ENCODE results near the gene NBEA.

The NBEA gene

DNA sequence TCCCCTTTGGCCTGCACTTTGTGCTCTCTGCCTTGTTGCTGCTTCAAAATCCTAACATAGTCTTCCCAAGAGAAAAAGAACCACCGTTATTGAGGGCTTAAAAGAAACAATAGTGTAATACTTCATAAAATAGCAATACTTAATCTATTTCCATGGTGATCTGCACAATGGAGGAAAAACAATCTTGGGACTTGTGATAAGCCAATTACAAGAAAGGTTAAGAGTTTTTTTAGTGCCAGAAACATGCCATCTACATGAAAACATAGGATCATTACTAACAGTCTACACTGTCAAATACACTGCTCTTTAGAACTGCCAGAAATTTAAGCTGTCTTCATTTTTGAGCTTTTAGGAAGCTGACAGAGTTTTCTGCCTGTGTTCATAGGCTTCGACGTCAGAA, 588.5 kb downstream of the NBEA start:
- DNase-seq (ENCODE audit: low read depth, low spot score), result no peak
- H3K27ac ChIP-seq, result no peak overlapping the region

DNA sequence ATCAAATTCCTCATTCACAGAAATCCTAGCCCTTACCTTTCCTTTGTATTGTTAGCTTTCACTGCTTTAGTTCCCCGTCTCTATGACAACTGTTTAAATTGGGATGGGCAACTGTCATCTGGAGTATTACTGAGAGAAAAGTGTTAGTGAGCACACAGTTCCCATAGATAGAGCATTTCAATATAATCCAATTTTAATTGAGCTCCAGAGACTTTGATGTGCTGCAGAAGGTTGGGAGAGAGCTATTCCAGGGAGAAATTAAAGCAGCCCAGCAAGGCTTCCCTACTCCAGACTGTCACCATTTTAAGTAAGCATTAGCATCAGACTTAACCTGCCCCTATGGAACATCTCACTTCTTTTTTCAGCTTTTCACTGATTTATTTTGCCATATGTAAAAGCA, 589.5 kb downstream of the NBEA start:
- DNase-seq (ENCODE audit: low read depth, low spot score), result no peak
- no peak overlapping the region for H3K27ac ChIP-seq

DNA sequence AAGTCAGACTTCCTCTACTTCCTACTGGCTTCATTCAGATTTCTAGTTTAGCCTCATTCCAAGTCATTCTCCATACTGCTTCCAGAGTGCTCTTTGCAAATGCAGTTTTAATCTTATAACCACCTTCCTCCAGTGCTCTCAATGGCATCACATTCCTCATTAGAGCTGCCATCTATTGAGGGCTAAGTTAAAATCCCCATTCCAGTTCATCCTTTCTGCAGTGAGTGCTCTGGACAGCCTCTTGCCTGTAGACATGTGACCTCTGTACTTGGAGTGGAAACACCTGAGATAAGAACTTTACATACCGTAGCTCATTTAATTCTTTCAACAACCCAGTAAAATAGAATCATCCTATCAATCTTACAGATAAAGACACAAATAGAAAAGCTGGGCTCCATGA, 592.3 kb downstream of the NBEA start:
- H3K27ac ChIP-seq, result no peak overlapping the region
- DNase-seq (ENCODE audit: low read depth, low spot score), result no peak

DNA sequence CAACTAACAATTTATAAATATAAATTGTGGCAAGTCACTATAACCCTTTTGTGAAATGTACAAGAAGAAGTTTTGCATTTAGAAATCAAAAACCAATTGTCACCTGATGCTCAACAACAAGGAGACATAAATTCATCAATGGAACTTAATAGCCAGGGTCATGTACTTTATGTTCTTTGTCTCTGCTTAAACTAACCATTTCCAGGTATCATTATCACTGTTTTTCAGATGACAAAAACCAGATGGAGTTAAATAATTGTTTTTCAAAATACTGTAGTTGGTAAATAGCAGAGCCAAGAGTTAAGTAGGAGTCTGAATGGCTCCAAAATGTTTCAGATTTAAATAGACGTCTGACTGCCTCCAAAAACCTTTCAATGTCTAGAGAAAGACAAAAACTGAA, 606.7 kb downstream of the NBEA start:
- DNase-seq (ENCODE audit: low read depth, low spot score), result no peak
- H3K27ac ChIP-seq, result peak overlapping the region; percentile 28

DNA sequence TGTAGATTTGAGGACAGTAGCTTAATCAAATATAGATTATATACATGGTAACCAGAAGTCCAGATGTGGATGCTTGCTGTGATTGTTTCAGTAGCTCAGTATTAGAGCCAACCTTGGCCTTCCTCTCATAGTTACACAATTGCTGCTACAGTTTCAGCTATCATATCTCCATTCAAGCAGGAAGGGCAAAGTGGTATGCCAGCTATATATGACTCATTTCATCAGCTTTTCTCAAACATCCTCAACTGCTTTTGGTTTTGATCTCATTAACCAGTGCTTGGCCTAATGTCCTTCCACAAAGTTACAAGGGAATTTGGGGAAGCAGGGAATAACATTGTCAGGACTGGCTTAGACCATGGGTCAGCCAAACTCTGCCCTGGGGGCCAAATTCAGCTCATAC, 607.4 kb downstream of the NBEA start:
- H3K27ac ChIP-seq, result peak overlapping the region; percentile 28
- peak; percentile 20 for DNase-seq (ENCODE audit: low read depth, low spot score)

DNA sequence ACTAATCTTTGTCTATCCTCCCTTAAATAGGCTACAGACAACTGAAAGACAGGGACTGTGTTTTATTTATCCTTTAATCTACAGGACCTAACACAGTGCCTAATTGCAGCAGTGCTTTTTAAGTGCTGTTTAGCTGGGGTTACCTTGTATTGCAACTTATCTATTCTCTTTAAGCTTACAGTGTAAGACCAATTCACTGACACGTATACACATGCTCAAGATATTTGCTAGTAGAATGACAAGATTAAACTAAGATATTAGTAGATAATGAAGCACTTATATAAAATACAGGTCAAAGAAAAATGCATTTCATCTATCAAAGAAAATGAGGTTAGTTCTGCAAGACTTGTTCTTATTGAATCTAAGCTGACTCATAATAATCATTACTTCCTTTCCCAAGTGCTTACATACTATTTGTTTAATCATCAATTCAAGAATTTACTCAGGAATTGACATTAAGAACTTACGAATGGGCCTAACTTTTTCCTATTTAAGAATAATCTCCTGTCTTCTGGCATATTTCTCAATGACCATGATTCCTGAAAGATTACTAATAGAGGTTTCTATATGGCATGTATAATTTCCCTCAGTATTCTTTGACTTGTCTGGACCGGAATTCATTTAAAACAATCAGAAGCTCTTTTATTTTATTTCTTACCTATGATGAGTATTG, 610.2 kb downstream of the NBEA start:
- H3K27ac ChIP-seq, result peak overlapping the region; percentile 81
- peak; percentile 29 for DNase-seq (ENCODE audit: low read depth, low spot score)

DNA sequence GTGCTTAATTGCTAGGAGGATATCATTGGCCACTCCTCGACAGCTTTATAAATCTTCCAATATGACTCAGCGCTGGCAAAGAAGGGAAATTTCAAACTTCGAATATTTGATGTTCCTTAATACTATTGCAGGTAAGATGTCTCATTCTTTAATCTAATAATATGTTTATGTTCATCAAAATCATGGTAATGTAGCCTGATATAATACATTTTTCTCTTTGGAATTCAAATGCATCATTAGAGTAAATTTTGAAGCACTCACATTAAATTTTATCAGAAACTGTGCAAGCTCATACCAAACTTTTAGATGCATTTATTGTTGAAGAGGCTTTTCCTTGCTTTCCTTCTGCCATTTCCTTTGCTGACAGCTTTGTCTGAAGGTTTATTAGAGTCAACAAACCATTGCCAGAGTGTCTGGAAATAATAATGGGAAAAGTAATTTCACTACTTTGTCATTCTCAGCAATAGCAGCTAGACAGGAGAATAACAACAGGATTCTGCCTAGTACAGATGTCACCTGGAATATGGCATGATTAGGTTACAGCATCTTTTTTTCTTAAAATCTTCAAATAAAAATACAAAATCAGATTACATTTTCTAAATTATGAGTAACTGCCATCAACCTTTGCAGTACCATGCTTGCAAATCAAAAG, 613.0 kb downstream of the NBEA start:
- H3K27ac ChIP-seq, result no peak overlapping the region
- no peak for DNase-seq (ENCODE audit: low read depth, low spot score)

DNA sequence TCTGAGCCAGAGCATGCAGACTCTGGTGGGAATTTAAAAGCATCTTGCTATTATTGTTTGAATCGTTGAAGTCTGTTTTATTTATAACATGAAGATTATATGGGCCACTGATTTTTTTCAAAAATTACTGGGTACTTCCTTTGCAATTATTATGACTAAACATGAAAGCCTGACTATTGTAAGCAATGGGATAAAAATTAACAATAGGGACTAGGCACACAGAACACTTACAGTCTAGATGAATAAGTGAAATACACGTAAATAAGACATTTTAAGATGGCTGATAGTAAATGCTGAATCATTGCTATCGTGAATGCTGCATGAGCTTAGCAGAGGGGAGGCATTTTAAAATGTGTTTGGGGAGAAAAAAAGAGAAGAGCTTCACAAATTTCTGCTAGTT, 615.4 kb downstream of the NBEA start:
- no peak for DNase-seq (ENCODE audit: low read depth, low spot score)
- H3K27ac ChIP-seq, result no peak overlapping the region

DNA sequence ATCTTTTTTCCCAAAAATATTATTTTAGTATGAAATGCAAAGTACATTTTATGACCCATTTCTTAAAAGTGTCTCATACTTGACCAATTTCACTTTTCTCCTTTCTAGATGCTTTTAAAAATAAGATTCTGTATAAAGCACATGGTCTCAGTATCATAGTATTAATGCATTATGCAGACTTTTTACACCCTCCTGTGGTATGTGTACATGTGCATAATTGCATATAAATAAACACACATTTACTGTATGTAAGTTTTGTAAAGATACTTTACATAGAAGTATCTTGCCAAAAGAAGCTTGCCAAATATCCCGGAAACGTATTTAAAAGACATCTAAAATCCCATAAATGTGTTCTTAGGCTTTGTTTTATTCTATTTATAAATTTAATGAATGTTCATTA, 619.5 kb downstream of the NBEA start:
- no peak for DNase-seq (ENCODE audit: low read depth, low spot score)

DNA sequence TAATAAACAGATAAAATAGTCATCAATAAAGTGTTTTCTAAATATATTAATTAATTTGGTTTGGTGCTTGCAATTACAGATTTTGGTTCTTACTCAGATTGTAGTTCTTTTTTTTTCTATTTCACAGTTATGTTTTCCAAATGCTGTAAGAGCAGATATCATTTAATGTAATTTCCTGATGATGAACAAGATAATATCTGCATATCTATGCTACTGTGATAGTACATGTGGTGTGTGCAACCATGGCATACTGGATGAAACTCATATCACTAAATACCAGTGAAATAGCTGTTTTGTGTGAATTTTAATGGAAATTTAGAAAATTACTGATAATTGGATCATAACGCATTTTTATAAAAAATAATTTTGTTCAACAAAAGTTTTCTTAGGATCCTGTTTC, 623.2 kb downstream of the NBEA start:
- no peak for DNase-seq (ENCODE audit: low read depth, low spot score)
- H3K27ac ChIP-seq, result no peak overlapping the region

More for the DNA sequence above, 619.5 kb downstream of the NBEA start:
- H3K27ac ChIP-seq, result no peak overlapping the region

DNA sequence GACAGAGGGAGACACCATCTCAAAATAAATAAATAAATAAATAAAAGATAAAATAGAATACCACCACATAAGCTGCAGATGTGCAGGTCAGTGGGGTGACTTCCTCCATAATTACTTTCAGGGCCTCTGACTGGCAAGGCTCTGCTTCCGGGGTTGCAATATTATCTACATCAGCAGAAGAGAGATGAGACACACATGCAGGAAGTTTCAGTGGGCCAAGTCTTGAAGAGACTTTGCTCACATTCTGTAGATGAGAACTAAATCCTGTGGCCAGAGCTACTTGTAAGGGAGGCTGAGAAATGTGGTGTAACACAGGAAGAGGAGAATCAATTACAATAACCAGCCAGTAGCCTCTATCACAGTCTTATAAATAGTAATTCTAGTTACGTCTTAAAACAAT, 624.3 kb downstream of the NBEA start:
- H3K27ac ChIP-seq, result no peak overlapping the region
- no peak for DNase-seq (ENCODE audit: low read depth, low spot score)

DNA sequence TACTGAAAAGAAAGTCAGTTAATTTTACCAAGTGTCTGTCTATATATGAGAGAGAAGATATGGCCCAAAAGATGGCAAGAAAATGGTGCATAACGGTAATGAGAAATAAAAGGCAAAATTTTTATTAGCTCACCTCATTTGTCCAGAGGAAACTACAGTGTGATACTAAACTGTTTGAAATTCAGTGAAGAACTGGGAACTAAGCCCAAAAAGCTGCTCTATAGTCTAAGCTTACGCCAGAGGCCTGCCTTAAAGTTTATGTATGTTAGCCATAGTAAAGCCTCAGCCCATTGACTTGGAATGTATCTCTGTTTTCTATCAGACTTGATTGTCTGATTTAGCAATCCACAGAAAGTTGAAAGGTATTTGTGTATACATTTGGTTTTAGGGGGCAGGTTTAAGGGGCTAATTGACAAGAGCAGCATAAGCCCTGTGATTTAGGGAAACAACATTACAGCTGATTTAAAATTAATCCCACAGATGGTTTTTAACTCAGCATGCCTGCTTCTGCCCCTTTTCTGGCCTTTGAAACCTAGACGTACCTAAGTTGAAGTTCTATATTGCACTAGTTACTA, 625.4 kb downstream of the NBEA start:
- no peak for DNase-seq (ENCODE audit: low read depth, low spot score)

DNA sequence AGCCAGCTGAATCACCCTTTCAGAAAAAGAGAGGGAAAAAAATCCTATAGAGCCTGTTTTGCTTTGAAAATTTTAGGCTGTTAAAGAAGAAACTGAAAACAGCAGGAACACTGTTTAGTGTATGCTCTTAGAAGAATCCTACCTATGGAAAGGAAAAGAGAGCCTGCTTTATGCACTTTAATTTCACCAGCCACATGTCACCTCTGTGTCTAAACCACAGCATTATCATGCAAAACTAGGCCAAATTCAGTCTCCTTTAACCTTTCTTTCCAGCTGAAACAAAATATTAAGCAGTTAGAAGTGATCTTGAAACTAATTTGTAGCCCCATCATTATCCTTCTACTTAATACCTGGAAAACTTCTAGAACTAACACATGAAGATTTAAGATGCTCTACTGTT, 631.6 kb downstream of the NBEA start:
- H3K27ac ChIP-seq, result no peak overlapping the region

More for the DNA sequence above, 625.4 kb downstream of the NBEA start:
- no peak overlapping the region for H3K27ac ChIP-seq

DNA sequence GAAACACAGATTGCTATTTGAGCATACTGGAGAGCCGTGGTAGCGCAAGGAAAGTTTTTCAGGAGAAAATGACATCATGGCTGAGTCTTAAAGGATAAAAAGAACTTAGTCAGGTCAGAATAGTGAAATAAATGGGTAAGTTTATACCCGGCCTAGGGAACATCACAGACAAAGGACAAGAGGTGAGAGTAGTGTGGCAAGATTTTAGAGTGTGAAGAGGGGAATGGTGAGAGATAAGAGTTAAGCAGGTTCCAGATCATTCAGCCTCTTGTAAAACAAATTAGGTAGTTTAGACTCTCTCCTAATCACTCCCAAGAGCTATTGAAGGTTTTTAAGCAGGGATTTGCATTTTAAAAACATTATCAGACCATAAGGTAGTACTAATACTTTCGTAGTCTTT, 650.4 kb downstream of the NBEA start:
- no peak for DNase-seq (ENCODE audit: low read depth, low spot score)
- no peak overlapping the region for H3K27ac ChIP-seq

More for the DNA sequence above, 631.6 kb downstream of the NBEA start:
- DNase-seq (ENCODE audit: low read depth, low spot score), result no peak

DNA sequence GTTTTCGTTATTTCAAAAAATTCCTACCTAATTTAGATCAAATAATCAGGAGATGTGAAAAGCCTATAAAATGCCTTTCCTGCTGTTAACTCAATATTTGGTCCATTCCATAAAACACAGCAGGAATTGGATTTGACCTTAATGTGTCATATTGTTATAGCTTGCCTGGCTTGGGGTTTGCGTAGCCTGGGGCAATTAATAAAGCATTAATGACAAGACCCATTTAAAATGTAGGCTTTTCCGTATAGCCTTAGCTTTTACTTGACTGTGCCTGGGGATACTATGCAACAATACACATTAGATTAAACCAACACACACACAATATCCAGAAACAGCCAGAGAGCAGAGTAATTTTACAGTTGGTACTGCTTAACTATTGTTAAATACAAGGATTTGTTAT, 651.6 kb downstream of the NBEA start:
- DNase-seq (ENCODE audit: low read depth, low spot score), result no peak
- H3K27ac ChIP-seq, result no peak overlapping the region

DNA sequence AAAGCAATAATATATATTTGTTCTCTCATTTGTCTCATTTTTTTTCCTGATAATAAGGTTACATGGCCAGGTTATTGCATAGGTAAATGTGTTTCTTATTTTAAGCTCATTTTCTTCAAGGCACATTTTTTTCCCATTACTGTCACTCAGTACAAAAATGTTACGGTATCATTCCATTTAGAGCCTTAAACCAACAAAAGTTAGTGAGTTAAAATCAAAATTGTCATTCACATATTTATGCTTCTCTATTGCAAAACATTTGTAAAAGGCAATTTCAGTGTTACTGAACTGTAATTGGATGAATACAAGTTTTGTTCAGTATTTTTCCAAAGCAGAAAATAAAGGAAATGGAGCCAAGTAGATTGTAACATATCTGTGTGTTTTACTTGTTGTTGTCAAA, 652.0 kb downstream of the NBEA start:
- H3K27ac ChIP-seq, result no peak overlapping the region
- DNase-seq (ENCODE audit: low read depth, low spot score), result no peak

DNA sequence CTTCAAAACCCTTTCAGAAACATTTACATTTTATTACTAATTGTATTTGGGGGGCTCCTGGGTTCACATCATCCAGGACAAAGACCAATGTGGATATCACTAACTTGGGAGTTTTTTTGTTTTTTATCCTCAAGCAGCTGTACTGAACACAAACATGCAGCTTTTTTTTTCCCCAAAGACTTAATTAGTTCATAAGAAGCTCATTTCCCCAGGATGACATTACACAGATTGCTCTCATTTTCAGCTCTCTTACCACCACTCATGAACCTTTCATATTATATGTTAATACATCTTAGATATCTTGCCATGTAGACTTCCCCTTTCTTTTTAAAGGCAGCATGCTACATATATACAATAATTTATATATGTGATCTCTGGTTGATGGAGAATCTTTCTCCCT, 653.1 kb downstream of the NBEA start:
- no peak for DNase-seq (ENCODE audit: low read depth, low spot score)
- H3K27ac ChIP-seq, result no peak overlapping the region

DNA sequence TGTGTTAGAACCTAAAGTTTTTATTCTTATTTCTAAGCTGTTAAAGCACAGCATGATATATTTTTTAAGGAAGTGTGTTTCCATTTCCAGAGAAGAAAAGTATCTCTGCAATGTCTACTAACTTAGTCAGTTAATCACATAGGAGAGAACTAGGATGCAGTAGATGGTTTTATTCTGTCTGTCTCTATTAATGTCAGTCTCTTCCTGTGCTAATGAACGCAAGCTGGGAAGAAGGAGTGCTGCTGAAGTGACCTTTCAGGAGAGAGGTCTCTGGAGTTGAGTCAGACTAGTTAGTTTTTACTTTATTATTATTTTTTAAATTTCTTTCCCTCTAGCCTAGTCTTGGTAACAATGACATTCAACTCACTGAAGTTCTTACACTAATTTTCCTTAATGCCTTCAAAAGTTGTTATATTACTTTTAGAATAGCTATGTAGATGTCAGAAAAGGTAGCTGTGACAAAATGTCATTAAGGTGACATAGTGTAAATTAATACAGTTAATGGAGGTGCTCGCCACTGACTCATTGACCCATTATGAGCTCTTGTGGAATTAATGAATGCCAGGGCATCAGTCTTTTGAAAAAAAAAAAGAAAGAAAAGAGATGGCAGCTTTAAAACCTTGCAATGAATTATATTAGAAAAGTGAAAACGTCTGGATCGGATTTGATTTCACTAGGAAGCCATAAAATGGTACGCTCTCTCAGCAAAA, 654.4 kb downstream of the NBEA start:
- no peak for DNase-seq (ENCODE audit: low read depth, low spot score)
- H3K27ac ChIP-seq, result no peak overlapping the region

DNA sequence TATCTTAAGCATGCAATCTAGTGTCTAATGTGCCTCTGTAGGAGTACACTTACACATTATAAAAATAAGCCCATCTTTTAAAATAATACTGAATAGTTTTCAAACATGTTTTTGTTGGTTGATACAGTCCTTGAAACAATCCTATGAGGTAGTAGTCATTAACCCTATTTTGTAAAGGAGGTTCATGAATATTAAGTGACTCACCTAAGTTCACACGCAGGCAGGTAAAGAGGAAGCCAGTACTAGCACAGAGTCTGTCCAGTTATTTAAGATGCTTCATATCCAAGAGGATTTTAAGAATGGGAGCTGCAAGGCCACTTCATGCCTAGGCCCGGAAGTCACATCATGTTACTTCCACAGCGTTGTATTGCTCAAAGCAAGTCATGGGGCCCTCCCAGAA, 655.4 kb downstream of the NBEA start:
- DNase-seq (ENCODE audit: low read depth, low spot score), result no peak
- H3K27ac ChIP-seq, result no peak overlapping the region

DNA sequence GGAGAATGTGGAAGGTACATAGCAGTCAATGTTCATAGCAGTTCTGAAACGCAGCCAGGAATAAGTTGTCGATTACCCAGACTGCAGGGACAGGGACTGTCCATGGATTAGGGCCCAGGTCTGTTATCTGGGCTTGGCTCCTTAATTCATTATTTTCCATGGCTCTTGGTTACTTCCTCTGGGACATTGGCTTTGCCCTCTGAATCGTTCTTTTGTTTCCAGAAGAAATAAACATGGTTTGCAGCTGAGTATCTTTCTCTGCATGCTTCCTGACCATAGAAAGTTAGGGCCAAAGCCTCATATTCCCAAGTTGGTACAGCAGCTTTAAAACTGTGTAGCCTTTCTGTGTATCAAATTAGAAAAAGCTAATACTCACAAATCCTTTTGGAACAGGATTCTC, 656.2 kb downstream of the NBEA start:
- H3K27ac ChIP-seq, result peak overlapping the region; percentile 60
- DNase-seq (ENCODE audit: low read depth, low spot score), result no peak

DNA sequence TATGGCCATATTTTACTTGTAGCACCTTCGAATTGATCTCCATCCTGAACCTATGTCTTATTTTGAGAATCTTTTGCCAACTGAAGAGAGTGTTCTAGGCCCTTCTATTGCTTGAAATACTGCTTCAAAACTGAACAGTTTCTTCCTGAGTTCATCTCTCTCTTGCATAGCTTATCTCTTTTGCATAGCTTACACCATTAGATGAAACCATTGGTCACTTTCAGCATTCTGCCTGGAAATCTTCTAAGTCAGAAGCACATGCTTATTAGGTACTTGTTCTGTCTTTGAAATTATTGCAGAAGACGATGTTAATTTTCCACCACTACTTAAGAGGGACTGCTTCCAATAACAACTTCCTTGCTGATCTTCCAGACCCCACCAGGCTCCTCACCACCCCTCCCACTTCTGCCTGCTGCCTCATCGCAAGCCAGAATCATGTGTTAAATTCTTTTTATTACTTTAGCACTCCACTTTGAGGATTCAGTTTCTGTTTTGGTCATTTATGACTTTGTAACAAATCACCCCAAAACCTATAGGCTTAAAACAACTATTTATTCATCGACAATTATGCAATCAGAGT, 656.8 kb downstream of the NBEA start:
- no peak for DNase-seq (ENCODE audit: low read depth, low spot score)
- H3K27ac ChIP-seq, result peak overlapping the region; percentile 60
